HUES48 (cell line): Measurements from ENCODE around the gene FASN.

Experiments
- H3K27ac ChIP-seq: one replicate; pipeline ENCODE4 v1.7.0; 2013; ENCODE audit warnings: low read depth, low read length, inconsistent platforms
- H3K27me3 ChIP-seq: 2 replicates; pipeline ENCODE4 v1.6.1; 2013; ENCODE audit warnings: mild to moderate bottlenecking, low read length; ENCODE audit not compliant: control insufficient read depth, insufficient read depth
- H3K36me3 ChIP-seq: 2 replicates; pipeline ENCODE4 v1.6.1; 2013; ENCODE audit warnings: low read length; ENCODE audit not compliant: control insufficient read depth, insufficient read depth
- H3K4me1 ChIP-seq: 2 replicates; pipeline ENCODE4 v1.6.1; 2013; ENCODE audit warnings: mild to moderate bottlenecking, low read length; ENCODE audit not compliant: control insufficient read depth, insufficient read depth
- H3K4me3 ChIP-seq: 2 replicates; pipeline ENCODE4 v1.5.1; 2013; ENCODE audit warnings: mild to moderate bottlenecking, low read depth, low read length
- H3K9ac ChIP-seq: 2 replicates; pipeline ENCODE4 v1.6.1; 2013; ENCODE audit warnings: mild to moderate bottlenecking, low read depth, low read length, moderate library complexity
- H3K9me3 ChIP-seq: 2 replicates; pipeline ENCODE4 v1.6.1; 2013; ENCODE audit warnings: low read length; ENCODE audit not compliant: control insufficient read depth, insufficient read depth

Gene FASN

DNA sequence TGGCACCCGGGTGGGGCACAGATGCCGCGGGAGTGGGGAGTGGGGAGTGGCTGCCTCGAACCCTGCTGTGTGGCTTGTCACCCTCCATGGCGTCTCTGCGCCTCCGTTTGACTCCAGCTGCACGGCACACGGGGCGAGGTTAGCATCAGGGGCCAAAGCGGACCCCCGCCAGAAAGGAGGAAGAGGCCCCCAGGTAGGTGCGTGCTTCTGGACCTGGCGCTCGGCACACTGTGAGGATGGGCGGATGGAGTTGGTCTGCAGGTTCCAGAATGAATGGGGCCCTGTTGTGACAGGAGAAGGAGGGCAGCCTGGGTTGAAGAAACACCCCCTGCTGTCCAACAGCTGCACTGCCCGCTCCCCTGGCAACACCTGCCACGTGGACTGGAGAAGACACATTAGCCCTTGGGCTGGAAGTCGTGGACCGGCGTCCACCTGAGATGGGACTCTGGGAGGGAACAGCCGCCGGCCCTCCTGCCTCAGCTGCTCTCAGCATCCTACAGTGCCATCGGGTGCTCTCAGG is 9.4 kb upstream of the FASN start:
- Histone ChIP-seq H3K4me1 (peaks cover 25% of the 10 kb centered on the region), H3K4me3 (no peak overlapping the region), H3K9me3 (no peaks in the 10 kb centered on the region), H3K36me3 (no peaks in the 10 kb centered on the region), H3K9ac (no peak overlapping the region), H3K27me3 (no peaks in the 10 kb centered on the region), H3K27ac (no peak overlapping the region)

DNA sequence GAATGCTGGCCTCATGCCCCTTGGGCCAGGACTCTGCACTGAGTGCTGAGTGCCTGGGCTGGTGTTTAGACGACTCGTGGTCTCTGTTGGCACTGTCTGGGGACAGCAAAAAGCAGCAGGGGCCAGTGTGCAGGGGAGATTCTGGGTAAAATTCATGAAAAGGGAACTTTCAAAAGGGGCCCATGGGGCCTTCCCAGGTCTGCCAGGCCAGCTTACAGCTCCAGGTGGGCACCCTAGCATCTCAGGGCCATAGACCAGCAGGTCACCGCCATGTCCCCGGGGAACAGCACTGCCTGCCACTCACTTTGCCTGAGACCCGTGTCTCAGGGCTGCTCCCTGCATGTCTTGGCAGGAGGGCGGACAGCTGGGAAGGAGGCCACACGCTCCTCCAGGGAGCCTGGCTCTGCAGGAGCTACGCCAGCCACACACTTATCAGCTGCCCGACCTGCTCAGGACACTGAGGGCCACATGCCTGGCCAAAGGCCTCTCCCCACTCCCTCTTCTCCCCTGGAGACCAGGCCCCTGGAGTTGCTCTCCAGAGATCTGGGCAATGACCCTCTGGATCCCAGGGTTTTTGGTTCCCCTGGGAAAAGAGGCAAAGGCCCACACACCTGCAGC is 8.8 kb upstream of the FASN start:
- Histone ChIP-seq H3K27ac (peak overlapping the region; percentile 2), H3K4me1 (peaks cover 30% of the 10 kb centered on the region), H3K4me3 (no peak overlapping the region), H3K36me3 (no peaks in the 10 kb centered on the region), H3K9me3 (no peaks in the 10 kb centered on the region), H3K9ac (no peak overlapping the region), H3K27me3 (no peaks in the 10 kb centered on the region)

DNA sequence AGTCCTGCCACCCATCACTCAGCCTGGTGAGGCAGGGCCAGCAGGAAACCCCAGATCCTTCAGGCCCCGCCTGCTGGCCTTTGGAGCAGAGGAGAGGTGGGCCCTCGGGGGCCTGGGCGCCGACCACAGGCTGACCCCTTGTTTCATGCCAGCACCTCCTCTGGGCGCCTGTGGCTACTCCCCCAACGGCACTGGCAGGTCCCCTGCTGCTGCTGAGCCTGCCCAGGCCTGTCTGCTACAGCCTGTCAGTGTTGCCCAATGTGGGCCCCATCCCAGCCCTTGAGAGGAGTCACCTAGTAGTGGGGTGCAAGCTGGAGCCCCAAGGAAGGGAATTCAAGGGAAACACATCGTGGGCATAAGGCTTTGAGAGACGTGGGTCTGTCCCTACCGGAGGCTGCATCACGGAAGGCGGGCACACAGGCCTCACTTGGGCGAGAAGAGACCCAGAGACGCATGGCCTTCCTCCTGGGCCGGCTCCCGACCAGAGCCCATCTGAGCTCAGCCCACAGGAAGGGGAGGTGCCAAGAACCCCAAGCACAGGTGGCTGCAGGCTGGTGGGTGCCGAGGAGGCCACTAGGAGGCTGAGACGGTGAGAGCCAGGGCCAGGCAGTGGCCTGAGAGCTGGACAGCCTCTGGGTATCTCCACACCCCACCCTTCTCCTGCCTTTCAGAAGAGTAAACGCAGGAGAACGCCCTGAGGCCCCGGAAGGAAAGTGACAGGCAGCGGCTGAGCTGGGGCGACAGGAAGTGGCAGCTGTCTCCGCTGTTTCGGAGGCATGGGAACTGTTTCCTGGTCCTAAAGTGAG is 8.0 kb upstream of the FASN start:
- no peaks in the 10 kb centered on the region for H3K9me3 ChIP-seq
- H3K9ac ChIP-seq = no peak overlapping the region
- peaks cover 37% of the 10 kb centered on the region for H3K4me1 ChIP-seq
- H3K4me3 ChIP-seq = no peak overlapping the region
- H3K36me3 ChIP-seq = no peaks in the 10 kb centered on the region
- H3K27me3 ChIP-seq = no peaks in the 10 kb centered on the region
- peak overlapping the region; percentile 2 for H3K27ac ChIP-seq

DNA sequence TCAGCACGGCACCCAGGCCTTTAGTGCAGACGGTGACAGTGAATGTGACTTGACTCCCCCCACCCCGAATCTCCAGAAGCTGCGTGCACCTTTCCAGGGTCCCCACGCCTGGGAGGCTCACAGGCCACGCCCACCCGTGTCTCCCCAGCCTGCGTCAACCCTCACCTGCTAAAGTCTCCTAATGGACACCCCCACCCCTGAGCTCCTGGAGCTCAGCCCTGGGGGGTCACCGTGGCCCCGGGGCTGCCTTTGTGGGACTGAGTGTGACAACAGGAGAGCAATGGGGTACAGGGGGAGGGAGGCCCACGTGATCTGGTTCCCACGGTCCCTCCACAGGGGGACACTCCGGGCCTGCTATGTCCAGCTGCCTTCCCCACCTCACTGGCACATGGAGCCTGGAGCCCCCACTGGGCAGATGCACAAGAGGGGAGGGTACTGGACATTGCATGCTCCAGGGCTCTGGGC is 7.4 kb upstream of the FASN start:
- H3K27ac ChIP-seq = no peak overlapping the region
- H3K9me3 ChIP-seq = no peaks in the 10 kb centered on the region
- H3K4me1 ChIP-seq = peaks cover 38% of the 10 kb centered on the region
- H3K27me3 ChIP-seq = no peaks in the 10 kb centered on the region
- H3K4me3 ChIP-seq = no peak overlapping the region
- H3K36me3 ChIP-seq = no peaks in the 10 kb centered on the region
- no peak overlapping the region for H3K9ac ChIP-seq

DNA sequence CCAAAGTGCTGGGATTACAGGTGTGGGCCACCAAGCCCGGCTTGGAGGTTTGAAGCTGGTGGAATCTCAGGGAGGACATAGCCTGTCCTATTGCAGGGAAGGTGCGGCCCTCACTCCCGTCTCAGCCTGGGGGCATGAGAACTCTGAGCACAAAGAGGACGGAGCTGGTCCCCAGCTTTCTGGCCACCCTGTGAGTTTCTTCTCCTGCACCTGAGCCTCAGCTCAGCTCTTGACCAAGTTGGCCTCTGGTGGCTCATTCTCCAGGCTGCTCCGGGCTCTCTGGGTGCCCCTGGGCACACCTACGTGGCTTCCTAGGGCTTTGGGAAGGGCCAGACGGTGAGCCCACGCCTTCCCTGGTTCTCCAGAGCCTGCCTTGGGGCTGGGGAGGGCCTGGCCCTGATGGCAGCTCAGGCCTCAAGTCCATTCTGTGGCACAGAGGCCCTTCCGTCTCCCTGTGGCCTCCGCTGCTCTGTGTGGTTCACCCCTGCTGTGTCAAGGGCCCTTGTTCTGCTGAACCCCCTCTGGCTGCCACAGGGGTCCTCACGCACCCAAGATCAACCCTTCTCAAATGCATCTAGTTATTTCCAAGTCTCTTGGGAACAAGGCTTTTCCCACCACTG is 6.9 kb upstream of the FASN start:
- Histone ChIP-seq H3K9ac (no peak overlapping the region), H3K4me3 (no peak overlapping the region), H3K27me3 (no peaks in the 10 kb centered on the region), H3K36me3 (no peaks in the 10 kb centered on the region), H3K4me1 (peaks cover 38% of the 10 kb centered on the region), H3K27ac (no peak overlapping the region), H3K9me3 (no peaks in the 10 kb centered on the region)

DNA sequence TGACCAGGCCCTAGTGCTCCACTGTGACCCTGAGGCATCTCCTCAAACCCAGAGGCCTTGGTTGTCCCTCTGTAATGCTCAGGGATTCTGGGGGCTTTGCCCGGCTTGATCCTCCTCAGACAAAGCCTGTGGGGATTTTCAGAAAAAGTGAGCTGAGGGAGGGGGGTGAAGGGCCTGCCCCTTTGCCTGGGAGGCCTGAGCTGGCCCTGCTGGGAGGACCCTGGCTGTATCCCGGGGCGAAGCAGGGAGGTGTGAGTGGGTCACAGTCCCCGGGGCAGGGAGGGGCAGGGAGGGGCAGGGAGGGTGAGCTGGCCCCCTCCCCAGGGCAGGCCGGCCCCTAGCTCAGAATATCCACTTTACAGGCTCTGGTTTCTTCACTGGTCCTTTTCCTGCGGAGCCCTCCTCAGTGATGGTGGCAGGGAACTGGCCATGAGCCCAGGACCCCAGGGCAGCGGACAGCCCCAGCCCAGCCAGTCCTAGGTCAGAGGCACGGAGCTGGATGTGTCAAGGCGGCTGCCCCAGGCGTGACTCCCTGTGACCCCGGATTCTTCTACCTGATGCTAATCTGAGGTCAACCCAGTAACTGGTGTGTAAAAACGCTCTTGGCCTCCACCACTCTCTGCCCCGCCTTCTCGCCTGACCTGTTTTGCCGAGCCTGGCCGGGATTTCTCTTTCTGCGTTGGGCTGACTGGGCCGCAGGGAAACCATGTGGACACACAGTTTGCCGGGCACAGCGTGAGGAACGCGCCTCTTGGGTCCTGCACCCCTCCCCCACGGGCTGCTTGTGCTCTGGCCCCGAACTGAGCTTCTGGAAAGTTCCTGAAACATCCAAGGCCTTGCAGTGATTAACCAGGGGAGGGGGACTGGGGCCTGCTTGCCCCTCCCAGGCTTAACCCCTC is 5.8 kb upstream of the FASN start:
- H3K4me1 ChIP-seq = peaks cover 46% of the 10 kb centered on the region
- no peak overlapping the region for H3K9ac ChIP-seq
- H3K27ac ChIP-seq = peak overlapping the region; percentile 89

DNA sequence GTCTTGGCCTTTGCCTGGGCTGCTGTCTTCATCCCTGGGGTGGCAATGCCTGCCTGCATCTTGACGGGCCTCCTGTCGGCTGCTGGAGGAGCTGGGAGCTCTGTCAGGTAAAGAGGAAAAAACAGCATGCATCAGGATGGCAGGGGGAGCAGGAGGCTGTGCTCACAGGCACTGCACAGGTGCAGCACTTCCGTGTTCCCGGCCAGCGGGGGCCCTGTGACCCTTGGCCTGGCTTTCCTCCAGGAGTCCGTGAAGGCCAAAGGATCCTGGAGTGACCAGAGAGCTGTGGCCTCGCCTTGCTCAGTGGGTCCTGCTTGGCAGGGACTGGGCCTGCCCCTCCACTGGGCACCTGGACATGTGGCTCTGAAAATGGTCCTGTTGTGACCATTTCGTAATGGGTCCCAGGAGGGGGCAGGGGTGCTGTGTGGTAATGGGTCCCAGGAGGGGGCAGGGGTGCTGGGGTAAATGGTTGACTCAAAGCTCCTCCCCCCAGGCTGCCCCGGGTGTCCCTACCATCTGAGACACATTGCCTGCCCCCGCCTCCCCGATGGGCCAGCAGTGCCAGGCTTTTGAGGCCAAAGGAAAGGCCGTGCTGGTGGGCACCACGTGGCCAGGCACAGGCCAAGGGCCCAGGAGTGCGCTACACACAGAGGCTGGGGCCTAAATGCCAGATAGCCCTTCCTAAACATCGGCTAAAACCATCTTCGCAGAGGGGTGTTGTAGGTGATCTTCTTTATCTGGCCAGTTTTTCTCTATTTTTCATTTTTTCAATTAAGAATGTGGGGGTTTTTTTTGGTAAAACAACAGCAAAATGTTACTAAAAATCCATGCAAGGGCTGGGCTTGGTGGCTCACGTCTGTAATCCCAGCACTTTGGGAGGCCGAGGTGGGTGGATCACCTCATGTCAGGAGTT is 4.0 kb upstream of the FASN start:
- Histone ChIP-seq H3K27me3 (no peaks in the 10 kb centered on the region), H3K9ac (no peak overlapping the region), H3K9me3 (no peaks in the 10 kb centered on the region), H3K4me1 (peaks cover 46% of the 10 kb centered on the region), H3K36me3 (no peaks in the 10 kb centered on the region), H3K27ac (peak overlapping the region; percentile 55), H3K4me3 (no peak overlapping the region)

More for the DNA sequence above, 5.8 kb upstream of the FASN start:
- H3K4me3 ChIP-seq = no peak overlapping the region
- no peaks in the 10 kb centered on the region for H3K9me3 ChIP-seq
- no peaks in the 10 kb centered on the region for H3K27me3 ChIP-seq
- H3K36me3 ChIP-seq = no peaks in the 10 kb centered on the region

DNA sequence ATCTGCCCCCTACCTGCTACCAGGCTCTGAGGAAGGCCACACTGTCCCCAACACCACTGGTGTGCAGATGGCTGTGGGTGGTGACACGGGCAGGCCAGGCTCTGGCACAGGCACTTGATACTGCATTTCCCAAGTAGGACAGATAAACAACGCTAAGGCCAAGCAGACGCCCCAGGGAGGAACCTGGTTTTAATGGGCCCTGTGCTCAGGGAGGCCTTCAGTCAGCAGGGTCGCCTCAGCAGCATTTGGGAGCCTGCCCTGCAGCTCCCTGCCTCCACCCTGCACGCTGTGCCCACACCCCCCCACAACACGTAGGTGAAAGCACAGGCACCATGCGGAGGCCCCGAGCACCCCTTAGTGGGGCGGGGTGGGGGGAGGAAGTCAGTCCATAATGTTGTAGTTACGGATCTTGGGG is 3.3 kb upstream of the FASN start:
- Histone ChIP-seq H3K27ac (peak overlapping the region; percentile 21), H3K36me3 (peaks cover under 1% of the 10 kb centered on the region; the same call in 1 of the 2 replicates), H3K9me3 (no peaks in the 10 kb centered on the region), H3K9ac (no peak overlapping the region), H3K4me3 (no peak overlapping the region), H3K27me3 (no peaks in the 10 kb centered on the region), H3K4me1 (peaks cover 50% of the 10 kb centered on the region)

DNA sequence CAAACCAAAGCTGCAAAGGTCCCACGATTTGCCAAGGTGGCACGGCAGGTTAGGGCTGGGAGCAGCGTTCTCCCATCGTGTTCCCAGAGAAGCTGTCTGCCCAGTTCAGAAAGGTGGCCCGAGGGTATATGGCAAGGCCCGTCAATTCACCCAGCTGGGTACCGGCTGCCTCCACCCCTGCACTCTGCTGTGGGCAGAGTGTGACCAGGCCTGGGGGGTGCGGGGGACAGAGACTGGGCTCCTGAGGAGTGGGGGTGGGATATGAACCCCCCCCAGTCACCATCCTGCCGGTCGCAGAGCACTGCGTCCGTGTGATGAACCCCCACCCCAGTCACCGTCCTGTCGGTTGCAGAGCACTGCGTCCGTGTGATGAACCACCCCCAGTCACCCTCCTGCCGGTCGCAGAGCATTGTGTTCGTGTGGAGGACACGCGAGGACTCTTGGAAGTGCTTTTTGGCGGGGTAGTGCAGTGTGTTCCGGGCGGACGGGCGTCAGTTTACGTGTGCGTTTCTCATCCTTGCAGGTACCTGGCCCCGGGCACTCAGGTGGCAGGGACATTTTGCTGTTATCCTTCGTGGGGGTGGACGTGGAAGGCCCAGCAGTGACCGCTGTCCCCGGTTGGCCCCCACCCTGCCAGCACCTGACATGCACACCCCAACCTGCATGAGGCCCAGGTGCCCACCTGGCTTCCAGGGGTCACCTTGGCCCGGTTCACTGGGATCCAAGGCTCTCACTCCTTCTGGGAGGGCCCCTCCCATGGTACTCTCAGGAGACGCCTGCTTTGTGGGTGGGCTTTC is 2.7 kb upstream of the FASN start:
- peak overlapping the region; percentile 21 for H3K27ac ChIP-seq
- no peaks in the 10 kb centered on the region for H3K27me3 ChIP-seq
- peaks cover 46% of the 10 kb centered on the region for H3K4me1 ChIP-seq
- no peak overlapping the region for H3K9ac ChIP-seq
- peaks cover 7% of the 10 kb centered on the region for H3K36me3 ChIP-seq
- H3K4me3 ChIP-seq = no peak overlapping the region
- no peaks in the 10 kb centered on the region for H3K9me3 ChIP-seq
